GM03348 (cell line): ENCODE data around the gene TPCN1.
A peak's percentile ranks its signal among the peaks of the same experiment; 100 is the strongest.
"Not testable (repeated sequence)": the region's sequence is repeated elsewhere in the genome, so short reads cannot be mapped to it uniquely, and the experiment has no call there.

Source experiments
- DNase-seq: peaks from one replicate; pipeline ENCODE4 v3.0.0; 2012; ENCODE audit warnings: low spot score

TPCN1 gene

DNA sequence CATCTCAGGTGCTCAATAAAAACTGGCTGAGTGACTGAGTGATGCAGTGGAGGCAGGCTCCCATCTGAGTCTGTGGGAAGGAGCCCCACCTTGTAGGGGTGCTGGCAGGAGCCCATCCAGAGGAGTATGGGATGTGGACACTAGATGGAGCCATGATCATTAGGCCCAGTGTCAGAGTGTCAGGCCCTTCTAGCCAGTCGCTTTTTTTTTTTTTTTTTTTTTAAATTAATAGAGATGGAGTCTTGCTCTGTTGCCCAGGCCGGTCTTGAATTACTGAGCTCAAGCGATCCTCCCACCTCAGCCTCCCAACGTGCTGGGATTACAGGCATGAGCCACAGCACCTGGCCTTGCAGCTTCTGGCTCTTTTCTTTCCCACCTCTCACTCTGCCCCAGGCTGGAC is 24.3 kb upstream of the TPCN1 start:
- peak; percentile 92 for DNase-seq

DNA sequence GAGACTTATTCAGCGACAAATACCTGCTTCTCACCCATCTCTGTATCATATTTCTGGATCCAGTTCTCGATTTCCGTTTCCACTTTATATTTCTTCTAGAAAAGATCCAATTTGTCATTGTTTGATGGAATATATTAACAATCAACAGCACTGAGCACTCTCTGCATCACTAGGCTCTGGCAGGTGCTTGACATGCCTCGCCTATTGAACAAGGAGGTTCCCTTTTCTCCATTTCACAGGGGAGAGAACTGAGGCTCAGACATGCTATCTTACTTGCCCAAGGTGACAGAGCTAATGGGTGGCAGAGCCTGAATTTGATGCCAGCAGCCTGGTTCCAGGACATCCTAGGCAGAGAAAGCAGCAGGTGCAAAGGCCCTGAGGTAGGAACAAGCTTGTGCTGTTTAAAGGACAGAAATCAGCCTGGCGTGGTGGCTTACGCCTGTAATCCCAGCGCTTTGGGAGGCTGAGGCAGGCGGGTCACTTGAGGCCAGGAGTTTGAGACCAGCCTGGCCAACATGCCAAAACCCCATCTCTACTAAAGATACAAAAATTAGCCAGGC is 23.7 kb upstream of the TPCN1 start:
- DNase-seq, result no peak

DNA sequence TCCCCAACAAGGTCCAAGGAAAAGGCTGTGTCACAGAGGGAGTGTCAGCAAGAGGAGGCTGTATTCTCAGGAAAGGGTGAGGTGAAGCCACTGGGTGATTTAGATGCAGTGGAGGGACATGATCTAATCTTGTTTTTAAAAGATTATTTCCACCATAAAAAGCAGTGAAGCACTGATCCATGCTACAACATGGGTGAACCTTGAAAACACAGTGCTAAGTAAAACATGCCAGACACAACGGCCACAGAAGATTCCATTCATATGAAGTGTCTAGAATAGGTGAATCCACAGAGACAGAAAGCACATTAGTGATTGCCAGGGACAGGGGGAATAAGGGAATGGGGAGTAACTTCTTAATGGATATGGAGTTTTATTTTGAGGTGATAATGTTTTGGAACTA is 23.0 kb upstream of the TPCN1 start:
- no peak for DNase-seq

DNA sequence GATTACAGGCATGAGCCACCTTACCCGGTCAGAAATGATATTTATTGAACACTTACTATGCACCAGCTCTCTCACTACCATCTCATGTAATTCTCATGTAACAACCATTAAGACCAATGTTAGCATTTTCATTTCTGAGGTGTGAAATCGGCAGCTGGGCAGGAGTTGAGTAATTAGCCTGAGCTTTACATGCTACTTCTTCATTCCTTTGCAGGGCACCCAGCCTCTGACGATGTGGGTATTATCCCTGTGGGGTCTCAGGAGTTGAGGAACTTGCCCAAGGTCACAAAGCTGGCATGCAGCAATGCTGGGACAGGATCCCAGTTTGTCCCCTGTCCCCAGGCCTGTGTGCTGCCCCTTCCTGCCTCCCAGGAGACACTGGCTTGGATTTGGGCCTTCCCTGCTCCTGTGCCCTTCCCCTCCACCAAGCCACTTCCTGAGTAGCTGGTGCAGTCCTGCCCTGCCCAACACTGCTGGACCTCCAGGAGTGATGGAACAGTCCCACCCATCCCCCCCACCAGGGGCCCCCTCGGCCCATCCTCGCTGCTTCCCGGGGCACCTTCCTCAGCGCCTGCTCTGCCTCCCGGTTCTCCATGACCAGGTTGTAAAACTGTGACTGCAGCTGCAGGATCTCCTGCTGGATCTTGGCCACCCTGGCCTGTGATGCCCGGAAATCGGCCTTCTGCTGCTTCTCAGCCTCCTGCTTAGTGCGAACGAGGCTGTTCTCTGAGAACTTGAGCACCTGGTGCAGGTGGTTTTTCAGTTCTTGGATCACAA is 21.1 kb upstream of the TPCN1 start:
- no peak for DNase-seq

DNA sequence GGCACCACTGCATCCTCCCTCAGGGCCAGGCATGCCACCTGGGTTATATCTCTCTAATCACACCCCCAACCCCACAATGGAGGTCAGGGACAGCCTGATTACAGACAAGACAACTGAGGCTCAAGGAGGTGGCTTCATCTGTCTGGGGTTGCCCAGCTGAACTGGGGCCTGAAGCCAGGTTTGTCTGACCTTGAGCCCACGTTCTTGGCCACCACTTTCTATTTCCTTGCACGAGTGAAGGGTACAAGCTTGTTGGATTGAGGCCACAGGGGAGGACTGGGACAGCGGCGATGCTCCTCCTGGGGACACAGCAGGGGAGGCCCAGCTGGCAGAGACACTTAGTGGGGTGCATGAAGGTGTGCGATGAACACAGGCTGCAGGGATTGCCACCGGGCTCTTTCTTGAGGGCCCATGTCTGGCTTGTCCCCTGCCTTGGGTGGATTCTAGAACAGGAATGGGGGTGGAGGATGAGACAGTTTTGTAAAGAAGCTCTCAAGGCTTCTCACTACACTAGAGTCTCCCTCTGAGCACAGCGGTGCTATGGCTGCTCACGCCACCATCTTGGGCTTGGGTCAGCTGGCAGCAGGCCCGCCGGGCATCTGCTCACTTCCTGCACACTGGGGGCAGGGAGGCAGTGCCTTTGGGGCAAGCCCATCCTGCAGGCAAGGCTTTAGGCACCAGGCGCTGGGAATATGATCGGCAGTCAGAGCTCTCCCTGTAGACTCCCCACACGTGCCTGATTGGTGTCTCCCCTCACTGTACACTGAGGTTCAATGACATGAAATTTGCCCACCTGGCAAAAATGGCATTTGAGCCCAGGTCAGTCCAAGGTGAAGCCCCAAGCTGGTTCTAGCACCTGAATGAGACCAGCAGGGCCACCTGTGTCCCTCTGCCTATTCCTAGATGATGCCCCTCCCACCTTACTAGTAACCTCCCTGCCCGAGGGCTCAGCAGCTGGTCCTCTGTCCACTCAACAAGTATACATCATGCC is 19.8 kb upstream of the TPCN1 start:
- DNase-seq, result no peak

DNA sequence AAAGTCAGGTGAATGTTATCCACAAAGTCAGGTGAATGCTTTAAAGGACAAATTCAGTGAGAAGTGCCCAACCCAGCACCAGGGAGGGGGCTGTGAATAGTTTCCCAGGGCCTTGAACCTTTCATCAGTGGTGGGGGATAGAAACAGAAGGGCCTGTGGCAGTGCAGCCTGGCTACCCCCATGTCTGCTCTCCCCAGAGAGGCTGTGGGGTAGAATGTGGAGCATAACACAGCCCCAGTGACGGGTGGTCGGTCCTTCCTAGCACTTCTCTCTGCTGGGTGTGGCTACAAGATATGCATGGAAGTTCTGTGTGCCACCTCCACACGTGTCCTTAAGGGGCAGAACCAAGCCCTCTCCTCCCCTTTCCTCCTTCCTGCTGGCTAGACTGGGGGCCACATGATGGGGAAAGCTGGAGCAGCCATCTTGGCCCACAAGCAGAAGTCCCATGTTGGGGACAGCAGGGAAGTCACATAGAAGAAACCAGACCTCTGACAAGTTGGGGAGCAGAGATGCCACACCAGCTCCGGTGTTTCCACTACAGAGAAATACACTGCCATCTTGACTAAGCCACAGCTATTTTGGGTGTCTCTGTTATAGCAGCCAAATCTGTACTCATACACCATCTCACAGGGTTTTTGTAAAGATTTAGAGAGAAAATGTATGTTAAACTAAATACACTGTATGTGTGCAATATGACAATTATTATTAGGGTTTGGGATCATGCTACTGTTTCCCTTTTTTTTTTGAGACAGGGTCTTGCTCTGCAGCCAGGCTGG is 18.8 kb upstream of the TPCN1 start:
- DNase-seq, result no peak

DNA sequence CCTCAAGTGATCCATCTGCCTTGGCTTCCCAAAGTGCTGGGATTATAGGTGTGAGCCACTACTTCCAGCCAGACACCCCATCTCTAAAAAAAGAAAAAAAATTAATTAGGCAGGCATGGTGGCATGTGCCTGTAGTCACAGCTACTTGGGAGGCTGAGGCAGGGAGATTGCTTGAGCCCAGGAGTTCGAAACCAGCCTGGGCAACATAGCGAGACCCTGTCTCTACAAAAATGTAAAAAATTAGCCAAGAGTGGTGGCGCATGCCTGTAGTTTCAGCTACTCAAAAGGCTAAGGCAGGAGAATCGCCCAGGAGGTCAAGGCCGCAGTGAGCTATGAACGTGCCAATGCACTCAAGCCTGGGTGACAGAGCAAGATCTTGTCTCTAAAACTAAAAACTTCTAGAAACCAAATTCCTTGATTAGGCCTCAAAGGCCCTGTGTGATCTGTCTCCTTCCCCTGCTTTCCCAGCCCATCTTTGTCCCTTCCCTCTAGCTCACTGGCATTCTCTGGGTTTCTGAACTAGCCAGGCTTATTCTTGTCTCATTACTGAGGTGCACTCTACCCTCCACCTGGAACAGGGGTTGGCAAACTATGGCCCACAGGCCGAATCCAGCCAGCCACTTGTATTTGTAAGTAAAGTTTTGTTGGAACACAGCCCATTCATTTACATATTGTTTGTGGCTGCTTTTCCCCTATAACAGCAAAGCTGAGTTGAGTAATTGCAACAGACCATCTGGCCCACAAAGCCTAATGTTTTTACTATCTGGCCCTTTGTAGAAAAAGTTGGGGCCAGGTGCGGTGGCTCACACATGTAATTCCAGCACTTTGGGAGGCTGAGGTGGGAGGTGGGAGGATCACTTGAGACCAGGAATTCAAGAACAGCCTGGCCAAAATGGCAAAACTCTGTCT is 17.2 kb upstream of the TPCN1 start:
- no peak for DNase-seq

DNA sequence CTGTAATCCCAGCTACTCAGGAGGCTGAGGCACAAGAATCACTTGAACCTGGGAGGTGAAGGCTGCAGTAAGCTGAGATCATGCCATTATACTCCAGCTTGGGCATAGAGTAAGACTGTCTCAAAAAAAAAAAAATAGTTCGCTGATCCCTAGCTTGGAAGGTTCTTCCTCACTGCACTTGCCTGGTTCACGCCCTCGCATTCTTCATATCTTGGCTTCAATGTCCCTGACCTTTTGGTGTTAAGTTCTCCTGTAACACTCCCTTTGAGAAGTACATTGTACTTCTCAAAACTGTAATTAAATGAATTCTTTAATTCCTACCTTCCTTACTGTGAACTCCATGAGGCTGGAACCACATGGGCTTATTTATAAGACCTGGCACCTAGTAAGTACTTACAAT is 16.5 kb upstream of the TPCN1 start:
- no peak for DNase-seq

DNA sequence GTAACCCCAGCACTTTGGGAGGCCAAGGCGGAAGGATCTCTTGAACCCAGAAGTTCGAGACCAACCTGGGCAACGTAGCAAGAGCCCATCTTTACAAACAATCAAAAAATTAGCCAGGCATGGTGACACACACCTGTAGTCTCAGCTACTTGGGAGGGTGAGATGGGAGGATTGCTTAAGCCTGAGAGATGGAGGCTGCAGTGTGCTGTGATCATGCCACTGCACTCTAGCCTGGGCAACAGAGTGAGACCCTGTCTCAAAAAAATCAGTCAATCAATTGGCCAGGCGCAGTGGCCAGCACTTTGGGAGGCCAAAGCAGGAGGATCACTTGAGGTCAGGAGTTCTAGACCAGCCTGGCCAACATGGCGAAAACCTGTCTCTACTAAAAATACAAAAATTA is 14.5 kb upstream of the TPCN1 start:
- DNase-seq, result not testable (repeated sequence)

DNA sequence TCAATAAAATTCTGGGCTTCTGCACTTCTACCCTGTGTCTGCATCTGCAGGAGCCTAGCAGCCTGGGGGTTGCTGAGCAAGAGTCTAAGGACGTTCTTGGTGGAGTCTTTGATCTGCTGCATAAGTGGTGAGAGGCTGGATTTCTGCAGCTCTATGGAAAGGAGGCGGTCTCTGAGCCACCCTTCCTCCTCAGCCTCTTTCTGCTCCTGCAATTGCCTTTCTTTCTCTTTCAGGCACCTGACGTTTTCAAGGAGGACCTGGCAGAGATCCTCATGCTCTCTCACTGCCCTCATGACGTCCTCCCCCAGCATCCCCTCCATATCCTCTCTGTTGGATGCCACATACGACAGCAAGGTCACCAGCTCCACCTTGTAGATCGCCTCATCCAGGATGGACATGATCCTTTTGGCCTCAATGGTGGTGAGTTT is 13.6 kb upstream of the TPCN1 start:
- DNase-seq, result no peak

DNA sequence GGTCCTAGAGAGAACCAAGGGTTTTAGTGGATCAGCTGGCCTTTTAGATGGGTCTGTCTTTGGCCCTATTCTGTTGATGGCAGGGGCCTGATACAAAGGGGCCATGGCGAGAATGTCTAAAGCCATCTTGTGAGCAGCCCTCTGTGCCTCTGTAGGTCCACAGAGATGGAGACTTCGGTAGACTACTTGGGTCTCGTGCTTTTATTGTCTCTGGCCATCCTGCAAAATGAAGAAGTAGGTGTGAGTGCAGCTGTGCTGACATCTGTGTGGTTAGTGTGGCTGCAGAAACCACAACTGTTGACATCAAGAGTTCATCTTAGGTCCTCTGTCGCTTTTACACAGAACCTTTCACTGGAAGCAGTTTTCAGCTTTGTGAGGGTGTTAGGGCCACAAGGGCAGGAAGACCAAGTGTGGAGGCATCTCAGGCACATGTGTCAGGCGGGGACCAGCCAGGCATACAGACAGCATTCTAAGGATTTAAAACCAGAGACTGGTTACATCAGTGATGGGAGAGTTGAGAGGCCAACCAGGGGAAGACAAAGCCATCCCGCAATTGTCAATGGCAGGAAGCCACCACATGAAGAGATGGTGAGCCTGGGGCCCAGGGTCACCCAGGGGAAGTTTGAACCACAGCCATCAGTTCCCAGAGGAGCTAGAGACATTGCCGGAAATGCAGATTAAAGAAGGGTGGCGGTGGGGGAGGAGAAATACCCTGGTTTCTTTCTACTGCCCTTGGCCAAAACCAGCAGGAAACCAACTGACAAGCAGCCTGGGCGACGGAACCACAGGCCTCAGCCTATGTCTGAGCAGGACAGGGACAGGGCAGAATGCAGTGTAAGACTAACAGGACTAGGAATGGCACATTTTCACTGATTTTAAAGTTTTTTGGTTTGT is 13.0 kb upstream of the TPCN1 start:
- DNase-seq, result no peak

DNA sequence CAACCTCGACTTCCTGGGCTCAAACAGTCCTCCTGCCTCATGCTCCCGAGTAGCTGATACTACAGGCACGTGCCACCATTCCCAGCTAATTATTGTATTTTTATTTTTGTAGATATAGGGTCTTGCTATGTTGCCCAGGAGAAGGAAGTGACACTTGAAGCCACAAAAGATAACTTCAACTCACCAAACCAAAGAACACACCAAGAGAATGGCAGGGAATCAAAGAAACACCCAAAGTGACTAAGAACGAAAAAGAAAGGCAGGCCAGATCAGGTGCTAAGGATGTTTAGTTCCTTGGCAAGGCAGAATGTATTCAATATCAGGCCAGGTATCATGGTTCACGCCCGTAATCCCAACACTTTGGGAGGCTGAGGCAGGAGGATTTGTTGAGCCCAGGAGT is 10.1 kb upstream of the TPCN1 start:
- no peak for DNase-seq

DNA sequence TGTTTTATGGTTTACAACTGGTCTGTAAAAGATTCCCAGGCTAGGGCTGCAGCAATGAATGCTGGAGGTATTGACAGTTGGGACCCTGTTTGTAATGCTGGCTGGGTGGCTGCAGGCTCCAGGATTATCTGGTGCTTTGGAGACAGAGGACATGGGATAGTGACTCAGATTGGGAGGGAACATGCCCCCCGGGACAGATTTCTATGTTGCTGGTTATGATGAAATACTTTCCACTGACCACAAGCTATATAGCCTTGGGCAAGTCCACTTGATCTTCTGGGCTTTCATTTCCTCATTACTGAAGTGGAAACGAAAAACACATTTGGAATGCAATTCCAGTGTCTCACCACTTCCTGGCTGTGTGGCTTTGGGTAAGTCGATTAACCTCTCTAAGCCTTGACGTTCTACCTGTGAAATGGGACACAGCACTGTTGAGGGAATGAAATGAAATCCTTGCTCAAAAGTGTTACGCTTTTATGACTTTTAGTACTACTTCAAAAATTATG is 6.3 kb upstream of the TPCN1 start:
- DNase-seq, result peak; percentile 88

DNA sequence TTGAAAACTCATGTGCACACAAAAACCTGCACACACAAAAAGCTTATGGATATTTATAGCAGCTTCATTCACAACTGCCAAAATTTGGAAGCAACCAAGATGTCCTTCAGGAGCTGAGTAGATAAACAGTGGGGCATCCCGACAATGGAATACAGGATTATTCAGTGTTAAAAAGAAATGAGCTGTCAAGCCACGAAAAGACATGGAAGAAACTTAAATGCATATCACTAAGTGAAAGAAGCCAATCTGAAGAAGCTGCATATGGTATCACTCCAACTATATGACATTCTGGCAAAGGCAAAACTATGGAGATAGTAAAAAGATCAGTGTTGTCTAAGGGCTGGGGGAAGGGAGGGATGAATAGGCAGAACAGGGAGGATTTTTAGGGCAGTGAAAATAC is 5.2 kb upstream of the TPCN1 start:
- DNase-seq, result no peak

DNA sequence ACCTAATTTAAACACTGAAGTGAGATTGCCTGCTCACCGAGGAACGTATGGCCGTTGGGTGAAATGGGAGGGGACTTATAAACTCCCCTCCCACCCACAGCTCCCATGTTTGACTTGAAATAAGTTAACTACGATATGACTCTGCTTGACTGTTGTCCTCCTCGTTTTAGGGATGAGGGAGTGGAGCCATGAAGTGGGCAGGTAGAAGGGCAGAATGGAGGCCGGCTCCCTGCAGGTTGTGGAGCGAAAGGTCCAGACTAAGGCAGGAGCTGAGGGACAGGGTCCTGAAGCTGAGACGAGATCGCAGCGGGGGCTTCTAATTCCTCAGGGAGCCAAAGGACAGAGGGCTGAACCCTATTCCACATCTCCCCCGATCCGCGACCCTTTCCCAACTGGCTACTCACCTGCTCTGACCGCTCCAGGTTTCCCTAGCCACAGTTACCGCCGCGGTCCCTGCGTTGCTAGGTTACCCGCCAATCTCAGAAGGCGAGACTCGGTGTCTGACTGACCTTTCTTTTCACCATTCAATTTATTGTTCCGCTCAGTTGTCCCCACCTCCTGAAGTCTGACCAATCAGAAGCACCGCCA is 577 bp upstream of the TPCN1 start:
- DNase-seq, result no peak

DNA sequence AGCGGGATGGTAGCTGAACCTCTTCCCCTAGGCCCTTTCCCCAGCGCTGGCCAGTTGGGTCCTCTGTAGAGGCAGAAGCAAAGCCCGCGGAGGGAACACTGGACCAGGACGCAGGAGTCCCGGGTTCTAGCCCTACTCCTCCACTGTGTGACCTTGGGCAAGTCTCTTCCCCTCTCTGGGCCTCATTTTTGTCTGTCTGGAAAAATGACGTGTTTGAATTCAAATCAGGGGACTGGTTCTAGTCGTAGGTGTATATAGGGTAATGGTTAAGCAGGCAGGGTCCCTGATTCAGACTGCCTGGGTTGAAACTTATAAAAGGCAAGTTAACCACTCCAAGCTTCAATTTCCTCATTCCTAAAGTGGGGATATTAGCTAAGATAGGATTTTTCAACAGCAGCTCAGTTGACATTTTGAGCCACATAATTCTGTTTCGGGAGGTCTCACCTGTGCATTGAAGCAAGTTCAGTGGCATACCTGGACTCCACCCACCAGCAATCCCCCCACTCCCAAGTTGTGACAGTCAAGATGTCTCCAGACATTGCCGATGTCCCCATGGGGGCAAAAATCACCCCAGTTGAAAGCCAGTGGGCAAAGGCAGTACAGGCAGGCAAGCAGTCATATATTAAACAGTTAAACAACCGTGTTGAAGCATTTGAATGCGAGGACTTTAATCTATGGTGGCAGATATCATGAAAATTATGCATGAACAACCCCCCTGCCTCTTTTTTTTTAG is 899 bp downstream of the TPCN1 start:
- DNase-seq, result no peak

DNA sequence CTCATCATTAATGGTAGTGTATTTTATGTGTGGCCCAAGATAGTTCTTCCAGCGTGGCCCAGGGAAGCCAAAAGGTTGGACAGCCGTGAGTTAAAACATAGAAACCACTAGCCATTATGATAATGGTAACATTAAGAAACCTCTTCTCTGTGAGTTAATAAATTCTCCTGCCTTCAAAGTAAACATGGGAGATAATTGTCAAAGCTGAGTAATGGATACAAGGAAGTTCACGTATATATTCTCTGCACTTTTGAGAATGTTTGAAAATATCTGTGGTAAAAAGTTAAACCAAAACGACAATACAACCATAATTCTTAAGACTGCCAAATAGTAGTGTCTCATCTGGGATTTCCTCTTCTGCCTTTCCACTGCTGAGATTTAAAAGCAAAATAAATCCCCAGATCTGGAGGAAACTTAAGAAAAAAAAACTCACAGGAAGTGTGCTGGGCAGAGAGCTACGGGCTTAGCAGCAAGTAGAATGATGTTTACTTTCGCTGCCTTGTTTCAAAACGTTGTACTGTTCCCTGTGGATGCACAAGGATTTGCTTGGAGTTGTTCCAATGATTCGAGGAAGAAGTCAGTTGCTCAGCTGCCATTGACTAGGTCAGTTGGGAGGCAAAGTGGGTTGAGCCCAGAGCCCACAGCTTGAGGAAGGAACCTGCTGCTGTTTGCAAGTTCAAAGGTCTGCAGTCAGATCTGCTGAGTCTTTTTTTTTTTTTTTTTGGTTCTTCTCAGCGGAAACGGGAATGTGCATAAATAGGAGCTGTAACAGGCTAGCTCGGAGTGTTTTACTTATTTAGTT is 1.7 kb downstream of the TPCN1 start:
- DNase-seq, result peak; percentile 67

DNA sequence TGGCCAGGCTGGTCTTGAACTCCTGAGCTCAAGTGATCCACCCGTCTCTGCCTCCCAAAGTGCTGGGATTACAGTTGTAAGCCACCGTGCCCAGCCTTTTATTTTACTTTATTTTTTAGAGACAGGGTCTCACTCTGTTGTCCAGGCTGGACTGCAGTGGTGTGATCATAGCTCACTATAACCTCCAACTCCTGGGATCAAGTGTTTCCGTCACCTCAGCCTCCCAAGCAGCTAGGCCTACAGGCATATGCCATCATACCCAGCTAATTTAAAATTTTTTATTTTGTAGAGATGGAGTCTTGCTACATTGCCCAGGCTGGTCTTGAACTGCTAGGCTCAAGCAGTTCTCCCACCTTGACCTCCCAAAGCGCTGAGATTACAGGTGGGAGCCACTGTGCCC is 3.7 kb downstream of the TPCN1 start:
- no peak for DNase-seq
